T follicular helper cell (primary cell): Measurements from ENCODE around the gene P2RX7.
"Not testable (repeated sequence)": the region's sequence is repeated elsewhere in the genome, so short reads cannot be mapped to it uniquely, and the experiment has no call there.

ENCODE experiments used
- DNase-seq: peaks from one replicate; pipeline ENCODE4 v3.0.0-alpha.2; 2020; ENCODE audit warnings: low read depth

Gene P2RX7

GRCh38 chr12:121135320-121135719 lies 2.6 kb downstream of the P2RX7 start:
- no peak for DNase-seq

- no peak for DNase-seq
Measured at GRCh38 chr12:121137512-121137911, 4.8 kb downstream of the P2RX7 start.

- no peak for DNase-seq
Measured at GRCh38 chr12:121138284-121138683, 5.6 kb downstream of the P2RX7 start.

- no peak for DNase-seq
Measured at GRCh38 chr12:121139286-121139685, 6.6 kb downstream of the P2RX7 start.

GRCh38 chr12:121142171-121142950 lies 9.7 kb downstream of the P2RX7 start:
- no peak for DNase-seq

GRCh38 chr12:121144416-121144914 lies 11.8 kb downstream of the P2RX7 start:
- DNase-seq: no peak

- DNase-seq: no peak
Measured at GRCh38 chr12:121145221-121145620, 12.5 kb downstream of the P2RX7 start.

- not testable (repeated sequence) for DNase-seq
Measured at GRCh38 chr12:121149289-121149688, 16.6 kb downstream of the P2RX7 start.

- DNase-seq: no peak
Measured at GRCh38 chr12:121154793-121155375, 22.2 kb downstream of the P2RX7 start.

- DNase-seq: no peak
Measured at GRCh38 chr12:121156365-121156764, 23.7 kb downstream of the P2RX7 start.

GRCh38 chr12:121158085-121158484 lies 25.4 kb downstream of the P2RX7 start:
- DNase-seq: no peak

- DNase-seq: not testable (repeated sequence)
Measured at GRCh38 chr12:121158728-121159351, 26.2 kb downstream of the P2RX7 start.

- DNase-seq: no peak
Measured at GRCh38 chr12:121159467-121160307, 27.0 kb downstream of the P2RX7 start.

- DNase-seq: no peak
Measured at GRCh38 chr12:121162384-121162783, 29.7 kb downstream of the P2RX7 start.

GRCh38 chr12:121162985-121163384 lies 30.3 kb downstream of the P2RX7 start:
- DNase-seq: no peak

- not testable (repeated sequence) for DNase-seq
Measured at GRCh38 chr12:121164839-121165238, 32.2 kb downstream of the P2RX7 start.

- no peak for DNase-seq
Measured at GRCh38 chr12:121165316-121165715, 32.6 kb downstream of the P2RX7 start.

GRCh38 chr12:121166356-121166755 lies 33.7 kb downstream of the P2RX7 start:
- no peak for DNase-seq

- DNase-seq: no peak
Measured at GRCh38 chr12:121167232-121167820, 34.6 kb downstream of the P2RX7 start.

- no peak for DNase-seq
Measured at GRCh38 chr12:121167951-121168350, 35.3 kb downstream of the P2RX7 start.

- no peak for DNase-seq
Measured at GRCh38 chr12:121170151-121170550, 37.5 kb downstream of the P2RX7 start.
